ENCODE measurements around the gene GNG7.

DNA sequence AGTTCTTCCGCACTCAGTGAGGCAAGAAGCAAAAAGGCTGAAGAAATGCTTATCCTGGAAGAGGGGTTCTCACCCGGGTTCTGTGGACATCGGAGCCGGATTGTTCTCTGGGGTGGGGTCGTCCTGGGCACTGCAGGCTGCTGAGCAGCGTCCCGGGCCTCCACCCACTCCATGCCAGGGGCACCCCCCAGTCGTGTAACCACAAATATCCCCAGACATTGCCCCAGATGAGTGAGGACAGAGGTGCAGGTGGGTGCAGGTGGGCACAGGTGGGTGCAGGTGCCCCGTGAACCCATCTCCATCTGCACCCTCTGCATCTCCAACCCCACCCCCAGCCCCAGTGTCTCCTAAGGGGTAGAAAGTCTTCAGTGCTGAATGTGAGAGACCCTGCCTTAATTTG lies 67.5 kb downstream of the GNG7 start:
- TF ChIP-seq, protein P1, sequence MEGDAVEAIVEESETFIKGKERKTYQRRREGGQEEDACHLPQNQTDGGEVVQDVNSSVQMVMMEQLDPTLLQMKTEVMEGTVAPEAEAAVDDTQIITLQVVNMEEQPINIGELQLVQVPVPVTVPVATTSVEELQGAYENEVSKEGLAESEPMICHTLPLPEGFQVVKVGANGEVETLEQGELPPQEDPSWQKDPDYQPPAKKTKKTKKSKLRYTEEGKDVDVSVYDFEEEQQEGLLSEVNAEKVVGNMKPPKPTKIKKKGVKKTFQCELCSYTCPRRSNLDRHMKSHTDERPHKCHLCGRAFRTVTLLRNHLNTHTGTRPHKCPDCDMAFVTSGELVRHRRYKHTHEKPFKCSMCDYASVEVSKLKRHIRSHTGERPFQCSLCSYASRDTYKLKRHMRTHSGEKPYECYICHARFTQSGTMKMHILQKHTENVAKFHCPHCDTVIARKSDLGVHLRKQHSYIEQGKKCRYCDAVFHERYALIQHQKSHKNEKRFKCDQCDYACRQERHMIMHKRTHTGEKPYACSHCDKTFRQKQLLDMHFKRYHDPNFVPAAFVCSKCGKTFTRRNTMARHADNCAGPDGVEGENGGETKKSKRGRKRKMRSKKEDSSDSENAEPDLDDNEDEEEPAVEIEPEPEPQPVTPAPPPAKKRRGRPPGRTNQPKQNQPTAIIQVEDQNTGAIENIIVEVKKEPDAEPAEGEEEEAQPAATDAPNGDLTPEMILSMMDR (IDR thresholded peaks at IDR 0.05; ENCODE audit: low read depth, low read length, poor library complexity, severe bottlenecking) = no peak
- TF ChIP-seq EZH2phosphoT487 (IDR thresholded peaks at IDR 0.05; ENCODE audit: borderline replicate concordance, low read length) = no peak

Measured in DOHH2 (cell line).